Panc1 (cell line): ENCODE data around the gene DPM3.

Experiments
- CTCF ChIP-seq: fragments of 450-650 bp; IDR thresholded peaks from 2 replicates; pipeline ENCODE4 v1.5.1; 2017; ENCODE audit warnings: mild to moderate bottlenecking
- POLR2AphosphoS5 ChIP-seq: IDR thresholded peaks from 2 replicates; pipeline ENCODE4 v1.6.1; 2012; ENCODE audit warnings: mild to moderate bottlenecking, low read depth, low read length, moderate library complexity
- TF ChIP-seq, protein P1 (sequence below), 2 experiments: IDR thresholded peaks; 2 replicates each; pipeline ENCODE4 v1.6.1; 2011 to 2012; ENCODE audit warnings: low read depth in 2 of 2, control low read depth in 1 of 2, low read length in 1 of 2, mild to moderate bottlenecking in 1 of 2, moderate library complexity in 1 of 2; ENCODE audit not compliant: insufficient read depth in 1 of 2

GRCh38 chr1:155110381-155110780, 29.9 kb downstream of the DPM3 start:
- TF ChIP-seq POLR2AphosphoS5 (no peak), CTCF (no peak)
- TF ChIP-seq, protein P1, sequence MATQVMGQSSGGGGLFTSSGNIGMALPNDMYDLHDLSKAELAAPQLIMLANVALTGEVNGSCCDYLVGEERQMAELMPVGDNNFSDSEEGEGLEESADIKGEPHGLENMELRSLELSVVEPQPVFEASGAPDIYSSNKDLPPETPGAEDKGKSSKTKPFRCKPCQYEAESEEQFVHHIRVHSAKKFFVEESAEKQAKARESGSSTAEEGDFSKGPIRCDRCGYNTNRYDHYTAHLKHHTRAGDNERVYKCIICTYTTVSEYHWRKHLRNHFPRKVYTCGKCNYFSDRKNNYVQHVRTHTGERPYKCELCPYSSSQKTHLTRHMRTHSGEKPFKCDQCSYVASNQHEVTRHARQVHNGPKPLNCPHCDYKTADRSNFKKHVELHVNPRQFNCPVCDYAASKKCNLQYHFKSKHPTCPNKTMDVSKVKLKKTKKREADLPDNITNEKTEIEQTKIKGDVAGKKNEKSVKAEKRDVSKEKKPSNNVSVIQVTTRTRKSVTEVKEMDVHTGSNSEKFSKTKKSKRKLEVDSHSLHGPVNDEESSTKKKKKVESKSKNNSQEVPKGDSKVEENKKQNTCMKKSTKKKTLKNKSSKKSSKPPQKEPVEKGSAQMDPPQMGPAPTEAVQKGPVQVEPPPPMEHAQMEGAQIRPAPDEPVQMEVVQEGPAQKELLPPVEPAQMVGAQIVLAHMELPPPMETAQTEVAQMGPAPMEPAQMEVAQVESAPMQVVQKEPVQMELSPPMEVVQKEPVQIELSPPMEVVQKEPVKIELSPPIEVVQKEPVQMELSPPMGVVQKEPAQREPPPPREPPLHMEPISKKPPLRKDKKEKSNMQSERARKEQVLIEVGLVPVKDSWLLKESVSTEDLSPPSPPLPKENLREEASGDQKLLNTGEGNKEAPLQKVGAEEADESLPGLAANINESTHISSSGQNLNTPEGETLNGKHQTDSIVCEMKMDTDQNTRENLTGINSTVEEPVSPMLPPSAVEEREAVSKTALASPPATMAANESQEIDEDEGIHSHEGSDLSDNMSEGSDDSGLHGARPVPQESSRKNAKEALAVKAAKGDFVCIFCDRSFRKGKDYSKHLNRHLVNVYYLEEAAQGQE (IDR thresholded peaks at IDR 0.05; ENCODE audit: insufficient read depth in 1 of 2, low read depth in 2 of 2, low read length in 1 of 2): no peak
